Left lung (tissue), 10 donors: Measurements from ENCODE around the gene CREB3L1. TPM values are rescaled to one million over a fixed set of nuclear protein-coding genes. Genes with fewer than 3 reads are reported as not detected.

Source experiments
- ATAC-seq: fragments of 200-7000 bp; cut with Tn5 transposase; one replicate; pipeline ENCODE4 v1.9.1; 2020; ENCODE audit warnings: moderate library complexity
- DNase-seq, 4 donors: peaks; one replicate each; pipeline ENCODE4 v3.0.0-alpha.2; 2013 to 2020
- H3K27ac ChIP-seq, 2 donors: fragments of 200-600 bp; sonication (generic) in 1 of 2; one replicate each; pipeline versions ENCODE4 v1.5.0 to v1.8.0; 2020 to 2021
- H3K27me3 ChIP-seq, 2 donors: fragments of 200-600 bp; sonication (generic) in 1 of 2; one replicate each; pipeline versions ENCODE4 v1.5.0 to v1.8.0; 2020 to 2021
- H3K36me3 ChIP-seq, 2 donors: fragments of 200-600 bp; sonication (generic) in 1 of 2; one replicate each; pipeline versions ENCODE4 v1.5.0 to v1.8.0; 2020 to 2021
- H3K4me1 ChIP-seq, 2 donors: fragments of 200-600 bp; one replicate each; pipeline ENCODE4 v1.8.0; 2021
- H3K4me3 ChIP-seq, 2 donors: fragments of 200-600 bp; sonication (generic) in 1 of 2; one replicate each; pipeline versions ENCODE4 v1.5.0 to v1.8.0; 2020 to 2021; ENCODE audit warnings: mild to moderate bottlenecking in 1 of 2
- H3K9me3 ChIP-seq, 2 donors: fragments of 200-600 bp; sonication (generic) in 1 of 2; one replicate each; pipeline versions ENCODE4 v1.5.0 to v1.8.0; 2020 to 2021
- CTCF ChIP-seq, 2 donors: fragments of 200-600 bp; sonication (generic) in 1 of 2; IDR thresholded peaks; one replicate each; pipeline versions ENCODE4 v1.5.0 to v1.8.0; 2021; ENCODE audit warnings: antibody characterized with exemption in 2 of 2
- intact Hi-C, 2 donors: fragments of 100-400 bp; cut with DNase I; formaldehyde crosslinking; loops; one replicate each; pipeline versions ENCODE4 v1.11.2 to v1.14.2; 2022
- polyA plus RNA-seq, 6 donors: library from polyadenylated mRNA; unstranded; fragments of 120-200 nt; gene quantifications; one replicate each; pipeline ENCODE4 v1.2.1, GENCODE V29; 2013; ENCODE audit not compliant: insufficient read length in 6 of 6
- total RNA-seq, 2 donors: library from RNA; stranded (reverse); fragmentation: NEBNext Ultra II Directional; extraction: Animal tissue kit (Norgen Biotek cat#: 25700); gene quantifications; one replicate each; pipeline ENCODE4 v1.2.1, GENCODE V29; 2021
- donor health status: DM: no; HTN: yes; CAD: no.
- donor health status: DM: no; HTN: no; CAD: no.

The CREB3L1 gene
- total and polyA plus RNA-seq, 8 donors: 16.2 to 59.3 (median 26.1) TPM

GRCh38 chr11:46294365-46295309 is 17.2 kb downstream of the CREB3L1 start:
- DNase-seq (peak in 3 of 4 donors; percentile 67 to 75 (median 69)), ATAC-seq (peak; percentile 57)
- Histone ChIP-seq H3K27ac (peak overlapping the region; percentile 11 to 56), H3K27me3 (peaks cover 0 to 33% of the 10 kb centered on the region in 2 donors), H3K36me3 (no peaks in the 10 kb centered on the region), H3K9me3 (no peaks in the 10 kb centered on the region), H3K4me3 (peak overlapping the region; percentile 40 to 48), H3K4me1 (peaks cover 52 to 62% of the 10 kb centered on the region in 2 donors)
- intact Hi-C loops: no loop called here
- no peak for TF ChIP-seq CTCF (IDR thresholded peaks at IDR 0.05)

- Histone ChIP-seq H3K27me3 (peaks cover 0 to 33% of the 10 kb centered on the region in 2 donors), H3K9me3 (no peaks in the 10 kb centered on the region), H3K36me3 (no peaks in the 10 kb centered on the region), H3K4me1 (peaks cover 43 to 55% of the 10 kb centered on the region in 2 donors), H3K27ac (peak overlapping the region; percentile 11 to 56), H3K4me3 (peak overlapping the region; percentile 40 to 48)
- TF ChIP-seq CTCF (IDR thresholded peaks at IDR 0.05): no peak
- intact Hi-C loops: no loop called here
- ATAC-seq (peak; percentile 87), DNase-seq (peak; percentile 79 to 91 (median 84))
Observed at GRCh38 chr11:46295312-46296058, 18.0 kb downstream of the CREB3L1 start.

- TF ChIP-seq CTCF (IDR thresholded peaks at IDR 0.05): no peak
- DNase-seq (no peak), ATAC-seq (no peak)
- Histone ChIP-seq H3K27me3 (peaks cover 0 to 33% of the 10 kb centered on the region in 2 donors), H3K27ac (peak overlapping the region in 1 of 2 donors; percentile 56), H3K9me3 (no peaks in the 10 kb centered on the region), H3K4me1 (peaks cover 37 to 49% of the 10 kb centered on the region in 2 donors), H3K4me3 (peak overlapping the region; percentile 40 to 48), H3K36me3 (no peaks in the 10 kb centered on the region)
- intact Hi-C loops: no loop called here
Observed at GRCh38 chr11:46296059-46296527, 18.6 kb downstream of the CREB3L1 start.

- ATAC-seq (peak; percentile 7), DNase-seq (peak in 2 of 4 donors; percentile 58 to 69)
- no peaks in the 10 kb centered on the region for H3K9me3 ChIP-seq
- peak in 1 of 2 donors; percentile 21 for TF ChIP-seq CTCF (IDR thresholded peaks at IDR 0.05)
- H3K4me1 ChIP-seq: peaks cover 30 to 47% of the 10 kb centered on the region in 2 donors
- no peak overlapping the region for H3K4me3 ChIP-seq
- H3K36me3 ChIP-seq: no peaks in the 10 kb centered on the region
- intact Hi-C loops: no loop called here
- H3K27ac ChIP-seq: peak overlapping the region in 1 of 2 donors; percentile 50
- H3K27me3 ChIP-seq: peaks cover 0 to 33% of the 10 kb centered on the region in 2 donors
Observed at GRCh38 chr11:46296528-46297448, 19.3 kb downstream of the CREB3L1 start.
